DND-41 (cell line): Measurements from ENCODE around the gene SMC1B.

Experiments used
- ATAC-seq: fragments of 200-7000 bp; cut with Tn5 transposase; 3 replicates; pipeline ENCODE4 v1.9.1; 2021; ENCODE audit warnings: low read depth; ENCODE audit not compliant: insufficient read depth
- DNase-seq: peaks from one replicate; pipeline ENCODE4 v3.0.0-alpha.2; 2020
- H2AFZ ChIP-seq: 2 replicates; pipeline ENCODE4 v1.6.0; 2012; ENCODE audit warnings: low read depth, low read length
- H3K27ac ChIP-seq: 2 replicates; pipeline ENCODE4 v1.5.1; 2012; ENCODE audit warnings: low read length, inconsistent platforms
- H3K27me3 ChIP-seq: fragments of 200-600 bp; sonication (generic); 2 replicates; pipeline ENCODE4 v1.6.0; 2012; ENCODE audit warnings: low read length, mild to moderate bottlenecking, inconsistent platforms; ENCODE audit not compliant: insufficient read depth, poor library complexity
- H3K36me3 ChIP-seq: 2 replicates; pipeline ENCODE4 v1.5.1; 2012; ENCODE audit warnings: low read length, inconsistent platforms; ENCODE audit not compliant: insufficient read depth
- H3K4me1 ChIP-seq: 2 replicates; pipeline ENCODE4 v1.5.1; 2012; ENCODE audit warnings: mild to moderate bottlenecking, low read length; ENCODE audit not compliant: insufficient read depth
- H3K4me2 ChIP-seq: 2 replicates; pipeline ENCODE4 v1.6.0; 2012; ENCODE audit warnings: mild to moderate bottlenecking, moderate library complexity, low read length, inconsistent platforms; ENCODE audit not compliant: insufficient read depth
- H3K4me3 ChIP-seq, 2 experiments: fragments of 200-600 bp in 1 of 2; shearing (Covaris generic) in 1 of 2; 2 replicates each; pipeline ENCODE4 v1.5.1; 2012 to 2016; ENCODE audit warnings: inconsistent platforms in 2 of 2, low read length in 2 of 2, mild to moderate bottlenecking in 2 of 2, low read depth in 1 of 2, moderate library complexity in 1 of 2
- H3K79me2 ChIP-seq: 2 replicates; pipeline ENCODE4 v1.6.0; 2012; ENCODE audit warnings: low read length, inconsistent platforms; ENCODE audit not compliant: insufficient read depth
- H3K9ac ChIP-seq: 2 replicates; pipeline ENCODE4 v1.6.0; 2012; ENCODE audit warnings: low read depth, mild to moderate bottlenecking, inconsistent platforms, low read length, moderate library complexity
- H3K9me3 ChIP-seq: 2 replicates; pipeline ENCODE4 v1.5.1; 2012; ENCODE audit warnings: low read length, moderate library complexity, mild to moderate bottlenecking, inconsistent platforms; ENCODE audit not compliant: insufficient read depth, severe bottlenecking
- H4K20me1 ChIP-seq: 2 replicates; pipeline ENCODE4 v1.6.0; 2012; ENCODE audit warnings: low read length; ENCODE audit not compliant: insufficient read depth
- EZH2 ChIP-seq: IDR thresholded peaks from 3 replicates; pipeline ENCODE4 v1.6.1; 2012; ENCODE audit warnings: borderline replicate concordance, low read depth, mild to moderate bottlenecking, moderate library complexity, low read length, inconsistent platforms; ENCODE audit not compliant: severe bottlenecking
- TF ChIP-seq, protein P1 (sequence below): IDR thresholded peaks from 2 replicates; pipeline ENCODE4 v1.5.1; 2012; ENCODE audit warnings: borderline replicate concordance, low read length, moderate library complexity, mild to moderate bottlenecking; ENCODE audit not compliant: poor library complexity, severe bottlenecking; ENCODE audit errors: extremely low read depth

SMC1B gene

DNA sequence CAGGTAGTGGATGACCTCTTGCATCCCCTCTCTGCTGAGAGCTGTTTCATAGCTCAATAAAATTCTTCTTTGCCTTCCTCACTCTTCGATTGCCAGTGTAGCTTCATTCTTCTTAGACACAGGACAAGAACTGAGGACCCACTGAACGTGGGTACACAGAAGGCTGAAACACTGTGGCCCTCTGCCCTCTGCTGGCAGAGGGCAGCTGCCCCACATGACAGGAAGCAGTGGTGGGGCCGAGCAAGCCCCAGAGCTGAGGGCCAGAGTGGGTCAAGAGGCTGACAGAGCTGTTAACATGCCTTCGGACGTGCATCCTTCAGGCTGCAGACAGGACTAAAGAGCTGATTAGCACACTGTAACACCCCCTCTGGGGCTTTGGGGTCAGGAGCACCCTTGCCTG is 15.6 kb downstream of the SMC1B start:
- Histone ChIP-seq H3K9ac (no peak overlapping the region), H3K79me2 (no peaks in the 10 kb centered on the region), H3K4me3 (no peak overlapping the region), H3K4me2 (no peak overlapping the region), H3K27me3 (peaks cover 9% of the 10 kb centered on the region), H2AFZ (no peak overlapping the region), H3K27ac (no peak overlapping the region), H3K36me3 (no peaks in the 10 kb centered on the region), H4K20me1 (no peaks in the 10 kb centered on the region), H3K9me3 (peaks cover 4% of the 10 kb centered on the region), H3K4me1 (no peaks in the 10 kb centered on the region)
- no peak for ATAC-seq
- TF ChIP-seq EZH2 = no peak
- TF ChIP-seq, protein P1, sequence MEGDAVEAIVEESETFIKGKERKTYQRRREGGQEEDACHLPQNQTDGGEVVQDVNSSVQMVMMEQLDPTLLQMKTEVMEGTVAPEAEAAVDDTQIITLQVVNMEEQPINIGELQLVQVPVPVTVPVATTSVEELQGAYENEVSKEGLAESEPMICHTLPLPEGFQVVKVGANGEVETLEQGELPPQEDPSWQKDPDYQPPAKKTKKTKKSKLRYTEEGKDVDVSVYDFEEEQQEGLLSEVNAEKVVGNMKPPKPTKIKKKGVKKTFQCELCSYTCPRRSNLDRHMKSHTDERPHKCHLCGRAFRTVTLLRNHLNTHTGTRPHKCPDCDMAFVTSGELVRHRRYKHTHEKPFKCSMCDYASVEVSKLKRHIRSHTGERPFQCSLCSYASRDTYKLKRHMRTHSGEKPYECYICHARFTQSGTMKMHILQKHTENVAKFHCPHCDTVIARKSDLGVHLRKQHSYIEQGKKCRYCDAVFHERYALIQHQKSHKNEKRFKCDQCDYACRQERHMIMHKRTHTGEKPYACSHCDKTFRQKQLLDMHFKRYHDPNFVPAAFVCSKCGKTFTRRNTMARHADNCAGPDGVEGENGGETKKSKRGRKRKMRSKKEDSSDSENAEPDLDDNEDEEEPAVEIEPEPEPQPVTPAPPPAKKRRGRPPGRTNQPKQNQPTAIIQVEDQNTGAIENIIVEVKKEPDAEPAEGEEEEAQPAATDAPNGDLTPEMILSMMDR = peak; percentile 16
- DNase-seq = no peak

DNA sequence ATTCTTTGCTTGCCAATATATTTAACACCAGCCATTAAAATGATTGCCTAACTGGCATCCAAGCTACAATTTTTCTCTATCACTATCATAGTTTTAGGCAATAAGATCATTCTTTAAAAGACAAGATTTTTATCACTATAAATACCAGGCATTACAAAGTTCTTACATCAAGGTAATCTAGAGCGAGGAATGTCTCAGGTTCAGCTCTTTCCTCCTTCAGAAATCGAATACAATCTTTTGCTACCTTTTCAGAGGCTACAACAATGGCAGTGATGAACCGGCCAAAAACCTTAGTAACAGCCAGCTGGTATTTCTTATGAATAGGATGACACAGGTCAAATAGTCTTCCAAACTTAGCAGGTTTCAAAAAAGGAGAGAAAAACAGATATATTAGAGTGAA is 23.9 kb downstream of the SMC1B start:
- Histone ChIP-seq H3K4me3 (no peak overlapping the region), H3K9ac (no peak overlapping the region), H3K9me3 (no peaks in the 10 kb centered on the region), H3K4me2 (no peak overlapping the region), H3K4me1 (no peaks in the 10 kb centered on the region), H3K27me3 (peaks cover 8% of the 10 kb centered on the region), H3K79me2 (no peaks in the 10 kb centered on the region), H2AFZ (no peak overlapping the region), H3K36me3 (no peaks in the 10 kb centered on the region), H4K20me1 (no peaks in the 10 kb centered on the region), H3K27ac (no peak overlapping the region)
- ATAC-seq (no peak), DNase-seq (no peak)
- TF ChIP-seq, protein P1 = no peak
- TF ChIP-seq EZH2 = no peak

DNA sequence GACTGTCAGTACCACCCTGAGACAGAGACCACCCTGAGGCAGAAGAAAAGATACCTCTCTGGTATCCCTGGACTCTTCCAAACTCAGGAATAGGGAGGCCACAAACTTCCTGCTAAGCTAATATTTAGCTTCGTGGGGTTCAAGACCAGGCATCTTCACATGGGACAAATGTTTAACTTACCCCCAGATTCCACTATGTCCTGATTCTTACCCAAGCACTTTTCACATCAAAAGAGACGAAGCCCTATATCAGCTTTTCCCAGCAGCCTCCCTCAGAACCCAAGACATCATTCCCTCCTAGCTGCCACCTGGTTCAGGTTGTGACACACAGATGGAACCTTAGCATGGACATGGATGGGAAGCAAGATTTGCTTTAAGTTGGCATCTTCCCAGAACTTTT is 32.1 kb downstream of the SMC1B start:
- no peak overlapping the region for H3K4me2 ChIP-seq
- no peaks in the 10 kb centered on the region for H3K4me1 ChIP-seq
- no peaks in the 10 kb centered on the region for H3K36me3 ChIP-seq
- H3K4me3 ChIP-seq = no peak overlapping the region
- no peak overlapping the region for H2AFZ ChIP-seq
- no peaks in the 10 kb centered on the region for H3K79me2 ChIP-seq
- DNase-seq (no peak), ATAC-seq (no peak)
- H3K27ac ChIP-seq = no peak overlapping the region
- H3K9me3 ChIP-seq = no peaks in the 10 kb centered on the region
- no peak overlapping the region for H3K9ac ChIP-seq
- no peaks in the 10 kb centered on the region for H3K27me3 ChIP-seq
- no peak for TF ChIP-seq EZH2
- TF ChIP-seq, protein P1 = no peak
- H4K20me1 ChIP-seq = no peaks in the 10 kb centered on the region

DNA sequence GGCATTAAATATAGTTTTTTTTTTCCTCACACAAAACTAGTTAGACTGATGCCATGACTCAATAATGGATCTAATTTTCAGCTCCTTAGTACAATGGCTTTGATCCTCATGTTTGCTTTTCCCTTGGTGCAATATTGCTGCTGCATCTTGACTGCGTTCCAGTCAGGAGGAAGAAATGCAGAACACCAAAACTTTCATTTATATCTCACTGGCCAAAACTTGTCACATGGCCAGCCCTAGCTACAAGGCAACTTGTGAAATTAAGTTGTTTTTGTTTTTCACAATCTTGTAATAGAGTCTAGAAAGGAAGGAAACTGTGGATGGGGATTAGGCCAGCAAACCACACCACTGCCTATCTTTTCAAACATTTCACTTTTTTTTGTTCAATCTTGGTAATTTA is 36.7 kb downstream of the SMC1B start:
- Histone ChIP-seq H3K9me3 (no peaks in the 10 kb centered on the region), H3K79me2 (no peaks in the 10 kb centered on the region), H3K27me3 (no peaks in the 10 kb centered on the region), H3K4me2 (no peak overlapping the region), H3K36me3 (no peaks in the 10 kb centered on the region), H3K4me3 (no peak overlapping the region), H3K4me1 (no peaks in the 10 kb centered on the region), H4K20me1 (no peaks in the 10 kb centered on the region), H3K27ac (no peak overlapping the region), H3K9ac (no peak overlapping the region), H2AFZ (no peak overlapping the region)
- no peak for DNase-seq
- no peak for ATAC-seq
- no peak for TF ChIP-seq EZH2
- TF ChIP-seq, protein P1 = no peak
